ENCODE data around the gene ZBTB4.

Gene ZBTB4

GRCh38 chr17:7479213-7480088 lies at the start of gene ZBTB4:
Gene ZBTB4 (minus strand): TSS chr17:7479631. CDS start chr17:7466801, 12,830 bp downstream.
- peak; percentile 40 for DNase-seq (ENCODE audit: low spot score)

GRCh38 chr17:7528842-7529241 lies 49.4 kb upstream of the ZBTB4 start:
- no peak for DNase-seq (ENCODE audit: low spot score)

GRCh38 chr17:7523033-7523432 lies 43.6 kb upstream of the ZBTB4 start:
- DNase-seq (ENCODE audit: low spot score): no peak

GRCh38 chr17:7515911-7516610 lies 36.6 kb upstream of the ZBTB4 start:
- DNase-seq (ENCODE audit: low spot score): no peak

GRCh38 chr17:7513850-7514419 lies 34.5 kb upstream of the ZBTB4 start:
- DNase-seq (ENCODE audit: low spot score): no peak

GRCh38 chr17:7512824-7513540 lies 33.6 kb upstream of the ZBTB4 start:
- DNase-seq (ENCODE audit: low spot score): no peak

GRCh38 chr17:7512105-7512504 lies 32.7 kb upstream of the ZBTB4 start:
- DNase-seq (ENCODE audit: low spot score): no peak

GRCh38 chr17:7511108-7511507 lies 31.7 kb upstream of the ZBTB4 start:
- no peak for DNase-seq (ENCODE audit: low spot score)

- no peak for DNase-seq (ENCODE audit: low spot score)
Measured at GRCh38 chr17:7509937-7510336, 30.5 kb upstream of the ZBTB4 start.

GRCh38 chr17:7508846-7509245 lies 29.4 kb upstream of the ZBTB4 start:
- DNase-seq (ENCODE audit: low spot score): no peak

- DNase-seq (ENCODE audit: low spot score): no peak
Measured at GRCh38 chr17:7508145-7508544, 28.7 kb upstream of the ZBTB4 start.

- no peak for DNase-seq (ENCODE audit: low spot score)
Measured at GRCh38 chr17:7503521-7503920, 24.1 kb upstream of the ZBTB4 start.

- no peak for DNase-seq (ENCODE audit: low spot score)
Measured at GRCh38 chr17:7502987-7503386, 23.6 kb upstream of the ZBTB4 start.

- no peak for DNase-seq (ENCODE audit: low spot score)
Measured at GRCh38 chr17:7502171-7502847, 22.9 kb upstream of the ZBTB4 start.

- no peak for DNase-seq (ENCODE audit: low spot score)
Measured at GRCh38 chr17:7501729-7502128, 22.3 kb upstream of the ZBTB4 start.

GRCh38 chr17:7499161-7499560 lies 19.7 kb upstream of the ZBTB4 start:
- DNase-seq (ENCODE audit: low spot score): no peak

- no peak for DNase-seq (ENCODE audit: low spot score)
Measured at GRCh38 chr17:7497636-7498035, 18.2 kb upstream of the ZBTB4 start.

GRCh38 chr17:7497228-7497627 lies 17.8 kb upstream of the ZBTB4 start:
- no peak for DNase-seq (ENCODE audit: low spot score)

GRCh38 chr17:7496470-7497183 lies 17.2 kb upstream of the ZBTB4 start:
- no peak for DNase-seq (ENCODE audit: low spot score)

GRCh38 chr17:7495906-7496434 lies 16.5 kb upstream of the ZBTB4 start:
- DNase-seq (ENCODE audit: low spot score): no peak

GRCh38 chr17:7493941-7494340 lies 14.5 kb upstream of the ZBTB4 start:
- DNase-seq (ENCODE audit: low spot score): no peak
